Left ventricle myocardium inferior (tissue), 1 donor: ENCODE data around the gene LRIT1. TPM values are rescaled to one million over a fixed set of nuclear protein-coding genes. Genes with fewer than 3 reads are reported as not detected.

ENCODE experiments used
- DNase-seq: peaks from one replicate; pipeline ENCODE4 v3.0.0-alpha.2; 2020
- H3K27ac ChIP-seq: fragments of 200-600 bp; replicated peaks from 2 replicates; pipeline ENCODE4 v1.8.0; 2021
- H3K27me3 ChIP-seq: fragments of 200-600 bp; 2 replicates; pipeline ENCODE4 v1.8.0; 2021; ENCODE audit warnings: low read depth
- H3K36me3 ChIP-seq: fragments of 200-600 bp; 2 replicates; pipeline ENCODE4 v1.8.0; 2021
- H3K4me1 ChIP-seq: fragments of 200-600 bp; 2 replicates; pipeline ENCODE4 v1.8.0; 2021
- H3K4me3 ChIP-seq: fragments of 200-600 bp; 2 replicates; pipeline ENCODE4 v1.8.0; 2021; ENCODE audit warnings: mild to moderate bottlenecking, moderate library complexity
- H3K9me3 ChIP-seq: fragments of 200-600 bp; replicated peaks from 2 replicates; pipeline ENCODE4 v1.8.0; 2021
- CTCF ChIP-seq: fragments of 200-600 bp; IDR thresholded peaks from 2 replicates; pipeline ENCODE4 v1.8.0; 2021; ENCODE audit warnings: antibody characterized with exemption, mild to moderate bottlenecking, borderline replicate concordance
- intact Hi-C: fragments of 100-400 bp; cut with micrococcal nuclease; formaldehyde crosslinking; loops from one replicate; pipeline ENCODE4 v1.11.0; 2022
- total RNA-seq: library from RNA; stranded (reverse); fragmentation: NEBNext Ultra II Directional; extraction: Animal tissue kit (Norgen Biotek cat#: 25700); gene quantifications from one replicate; pipeline ENCODE4 v1.2.1, GENCODE V29; 2021
- donor health status: DM: no; HTN: yes; CAD: no; lungs with severe emphysema.

The LRIT1 gene
- total RNA-seq, 1 donor from 2014 or later, result not detected

GRCh38 chr10:84236807-84237198 is 4.5 kb downstream of the LRIT1 start:
- peak overlapping the region; percentile 41 for H3K27ac ChIP-seq
- H3K36me3 ChIP-seq, result no peaks in the 10 kb centered on the region
- intact Hi-C loops, result no loop called here
- no peak for DNase-seq
- peaks cover 60% of the 10 kb centered on the region for H3K27me3 ChIP-seq
- TF ChIP-seq CTCF, result no peak
- no peak overlapping the region for H3K4me3 ChIP-seq
- H3K9me3 ChIP-seq, result no peaks in the 10 kb centered on the region
- H3K4me1 ChIP-seq, result peaks cover 4% of the 10 kb centered on the region

- intact Hi-C loops, result no loop called here
- Histone ChIP-seq H3K4me3 (no peak overlapping the region), H3K27me3 (peaks cover 70% of the 10 kb centered on the region), H3K36me3 (no peaks in the 10 kb centered on the region), H3K9me3 (no peaks in the 10 kb centered on the region), H3K27ac (no peak overlapping the region), H3K4me1 (no peaks in the 10 kb centered on the region)
- no peak for DNase-seq
- no peak for TF ChIP-seq CTCF
Observed at GRCh38 chr10:84235096-84235495, 6.2 kb downstream of the LRIT1 start.

- Histone ChIP-seq H3K9me3 (no peaks in the 10 kb centered on the region), H3K36me3 (no peaks in the 10 kb centered on the region), H3K27me3 (peaks cover 70% of the 10 kb centered on the region), H3K27ac (no peak overlapping the region), H3K4me1 (no peaks in the 10 kb centered on the region), H3K4me3 (no peak overlapping the region)
- no peak for TF ChIP-seq CTCF
- intact Hi-C loops, result no loop called here
- DNase-seq, result no peak
Observed at GRCh38 chr10:84234479-84234878, 6.9 kb downstream of the LRIT1 start.

- intact Hi-C loops, result no loop called here
- no peaks in the 10 kb centered on the region for H3K36me3 ChIP-seq
- H3K4me3 ChIP-seq, result no peak overlapping the region
- no peak overlapping the region for H3K27ac ChIP-seq
- TF ChIP-seq CTCF, result no peak
- no peak for DNase-seq
- no peaks in the 10 kb centered on the region for H3K4me1 ChIP-seq
- peaks cover 70% of the 10 kb centered on the region for H3K27me3 ChIP-seq
- H3K9me3 ChIP-seq, result no peaks in the 10 kb centered on the region
Observed at GRCh38 chr10:84233940-84234339, 7.4 kb downstream of the LRIT1 start.

- Histone ChIP-seq H3K4me3 (no peak overlapping the region), H3K27me3 (peaks cover 63% of the 10 kb centered on the region), H3K9me3 (no peaks in the 10 kb centered on the region), H3K27ac (no peak overlapping the region), H3K4me1 (no peaks in the 10 kb centered on the region), H3K36me3 (no peaks in the 10 kb centered on the region)
- no peak for TF ChIP-seq CTCF
- no peak for DNase-seq
- intact Hi-C loops, result no loop called here
Observed at GRCh38 chr10:84232376-84232775, 9.0 kb downstream of the LRIT1 start.

GRCh38 chr10:84230359-84230758 is 11.0 kb downstream of the LRIT1 start:
- Histone ChIP-seq H3K4me1 (no peaks in the 10 kb centered on the region), H3K27ac (no peak overlapping the region), H3K27me3 (peaks cover 64% of the 10 kb centered on the region), H3K9me3 (no peaks in the 10 kb centered on the region), H3K36me3 (no peaks in the 10 kb centered on the region), H3K4me3 (no peak overlapping the region)
- TF ChIP-seq CTCF, result no peak
- intact Hi-C loops, result no loop called here
- DNase-seq, result no peak
